Articular chondrocyte of knee joint (primary cell): Measurements from ENCODE around the gene MYL6. TPM values are rescaled to one million over a fixed set of nuclear protein-coding genes. Genes with fewer than 3 reads are reported as not detected.

ENCODE experiments used
- total RNA-seq: library from RNA; depleted of rRNA; stranded (reverse); fragments of >200 nt; gene quantifications from 2 replicates; pipeline ENCODE4 v1.2.3, GENCODE V29; 2012

Gene MYL6
- total RNA-seq = 1,601 and 1,692 TPM in 2 replicates

DNA sequence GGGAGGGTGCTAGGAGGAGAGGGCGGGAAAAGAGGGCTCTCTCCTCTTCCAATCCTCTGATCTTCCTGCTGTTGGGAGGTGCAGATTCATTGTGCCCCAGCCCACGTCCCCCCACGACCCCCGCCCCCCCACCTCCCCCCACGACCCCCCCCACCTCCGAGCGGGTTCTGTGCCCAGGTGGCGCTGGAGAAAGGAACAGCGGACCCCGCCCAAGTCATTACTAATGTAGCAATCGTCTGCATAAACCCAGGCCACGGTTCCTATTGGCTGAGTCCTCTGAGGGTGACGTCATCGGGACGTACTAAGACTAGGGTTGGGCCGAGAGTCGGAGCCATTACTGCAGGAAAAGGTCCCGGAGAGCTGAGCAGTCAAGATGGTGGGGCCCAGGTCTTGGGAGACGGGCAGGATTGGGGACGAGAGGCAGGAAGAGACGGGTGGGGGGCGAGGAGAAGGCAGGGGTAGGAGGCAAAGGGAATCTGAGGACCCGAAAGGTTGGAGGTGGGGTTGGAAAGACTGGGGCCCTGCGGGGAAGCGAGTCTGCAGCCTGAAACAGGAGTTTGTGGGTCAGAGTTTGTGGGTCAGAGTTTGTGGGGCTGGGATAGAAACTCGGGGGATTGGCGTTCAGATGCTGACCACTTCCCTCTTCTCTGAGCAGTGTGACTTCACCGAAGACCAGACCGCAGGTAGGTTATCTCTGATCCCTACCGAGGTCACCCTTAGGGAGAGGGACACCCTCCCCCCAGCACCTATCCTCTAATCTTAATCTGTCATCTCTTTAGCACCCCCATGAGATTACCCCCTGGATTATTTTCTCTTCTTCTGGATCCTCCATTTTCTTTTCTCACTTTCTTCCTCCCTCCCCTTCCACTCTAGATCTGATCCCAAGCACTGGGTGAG is at the start of gene MYL6:
Gene MYL6, plus strand, starts transcription at position 331 of the 897 bp plus-strand sequence. Its CDS starts 43 bp downstream, at position 374.

DNA sequence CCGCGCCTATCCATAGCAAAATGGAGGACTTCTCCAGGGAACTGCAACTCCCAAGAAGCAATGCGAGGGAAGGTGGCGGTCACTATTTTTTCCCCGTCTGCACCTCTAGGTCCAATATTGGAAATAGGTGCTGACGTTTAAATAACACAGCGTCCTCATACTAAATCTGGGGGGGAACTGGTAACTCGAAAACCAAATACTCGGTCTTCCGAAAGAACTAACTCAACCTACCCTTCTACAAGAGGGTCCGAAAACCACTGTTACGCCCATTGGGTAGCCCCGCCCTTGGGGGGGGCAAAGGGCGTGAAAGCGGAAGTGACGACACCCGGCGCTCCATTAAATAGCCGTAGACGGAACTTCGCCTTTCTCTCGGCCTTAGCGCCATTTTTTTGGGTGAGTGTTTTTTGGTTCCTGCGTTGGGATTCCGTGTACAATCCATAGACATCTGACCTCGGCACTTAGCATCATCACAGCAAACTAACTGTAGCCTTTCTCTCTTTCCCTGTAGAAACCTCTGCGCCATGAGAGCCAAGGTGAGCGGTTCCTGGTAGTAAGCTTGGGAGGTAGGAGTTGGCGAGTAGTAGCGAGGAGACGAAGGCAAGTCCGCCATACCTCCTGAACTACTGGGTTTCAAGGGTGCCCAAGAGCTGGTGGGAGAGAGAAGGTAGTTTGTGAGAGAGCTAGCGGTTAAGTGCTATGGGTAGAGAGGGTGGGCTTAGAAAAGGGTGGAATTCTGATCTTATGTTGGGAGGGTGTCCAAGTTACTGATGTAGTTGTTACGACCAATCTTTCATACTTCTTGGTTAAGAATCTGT is 41.7 kb upstream of the MYL6 start, which contains the start of gene RPL41:
Gene RPL41, plus strand, starts transcription at position 367 of the 815 bp plus-strand sequence.

DNA sequence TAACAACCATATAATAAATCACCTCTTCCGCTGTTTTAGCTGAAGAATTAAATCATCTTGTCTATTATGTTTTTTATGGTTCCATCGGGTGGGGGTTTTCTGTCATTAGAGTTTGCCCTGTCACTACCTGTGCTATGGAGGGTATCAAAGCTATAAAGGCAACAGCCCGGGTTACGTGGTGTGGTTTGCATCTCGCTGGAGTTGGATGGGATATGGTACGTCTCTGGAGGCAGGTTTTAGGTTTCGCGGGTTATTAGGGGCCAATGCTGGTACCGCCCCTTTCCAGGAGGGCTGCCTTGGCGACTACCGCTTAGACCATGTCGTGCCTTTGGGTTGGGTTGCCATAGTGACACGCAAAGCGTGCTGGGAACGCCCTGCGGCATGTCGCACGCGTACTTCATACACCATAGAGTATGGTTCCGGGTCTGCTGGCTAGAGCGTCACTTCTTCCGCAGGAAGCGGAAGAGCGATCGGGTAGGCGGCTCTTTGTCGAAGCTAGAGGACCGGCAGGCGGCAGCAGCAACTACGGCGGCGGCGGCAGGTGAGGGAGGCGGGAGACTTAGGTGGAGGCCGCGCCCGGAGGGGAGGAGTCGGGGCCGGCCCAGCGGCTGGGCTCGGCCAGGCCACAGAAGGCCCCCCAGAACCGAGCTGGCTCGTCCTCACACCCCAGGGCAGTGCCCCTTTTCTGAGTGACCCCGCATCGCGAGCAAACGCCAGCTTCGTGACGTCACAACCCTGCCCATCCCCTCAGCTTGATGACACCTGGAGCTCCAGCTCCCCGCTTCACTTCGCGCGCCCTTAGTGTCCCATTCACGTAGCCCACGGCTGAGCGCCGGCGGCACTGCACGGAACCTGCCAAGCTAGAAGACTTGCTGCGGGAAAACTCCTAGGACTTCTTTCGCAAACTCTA is 40.1 kb upstream of the MYL6 start, which contains the start of gene ZC3H10:
Gene ZC3H10, plus strand, starts transcription at position 489 of the 910 bp plus-strand sequence. CDS start 2,297 bp downstream, outside the sequence.

DNA sequence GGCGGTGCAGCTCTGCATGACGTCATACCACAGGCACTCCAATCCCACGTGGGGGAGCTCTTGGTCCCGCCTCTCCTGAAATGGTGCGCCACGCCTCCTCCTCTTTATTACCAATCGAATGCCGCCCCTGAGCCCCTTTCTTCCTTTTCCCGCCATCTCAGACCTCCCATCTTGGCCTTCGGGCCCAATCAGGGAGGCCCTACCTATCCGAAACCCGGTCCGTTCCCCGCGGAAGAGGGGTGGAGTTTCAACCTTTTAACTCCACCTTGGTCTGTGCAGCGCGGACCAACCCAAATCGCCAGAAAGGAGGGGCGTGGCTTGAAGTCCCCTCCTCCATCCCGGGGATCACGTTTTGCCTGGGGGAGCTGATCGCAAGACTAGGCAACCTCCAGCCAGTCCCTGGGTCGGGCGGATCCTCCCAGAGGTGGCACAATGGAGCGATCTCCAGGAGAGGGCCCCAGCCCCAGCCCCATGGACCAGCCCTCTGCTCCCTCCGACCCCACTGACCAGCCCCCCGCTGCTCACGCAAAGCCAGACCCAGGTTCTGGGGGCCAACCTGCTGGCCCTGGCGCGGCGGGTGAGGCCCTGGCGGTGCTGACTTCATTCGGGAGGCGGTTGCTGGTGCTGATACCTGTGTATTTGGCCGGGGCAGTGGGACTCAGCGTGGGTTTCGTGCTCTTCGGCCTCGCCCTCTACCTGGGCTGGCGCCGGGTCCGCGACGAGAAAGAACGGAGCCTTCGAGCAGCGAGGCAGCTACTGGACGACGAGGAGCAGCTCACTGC is 30.1 kb upstream of the MYL6 start, which contains the start of gene ESYT1:
Gene ESYT1, plus strand, starts transcription at position 380 of the 782 bp plus-strand sequence. Its CDS starts 53 bp downstream, at position 433.

DNA sequence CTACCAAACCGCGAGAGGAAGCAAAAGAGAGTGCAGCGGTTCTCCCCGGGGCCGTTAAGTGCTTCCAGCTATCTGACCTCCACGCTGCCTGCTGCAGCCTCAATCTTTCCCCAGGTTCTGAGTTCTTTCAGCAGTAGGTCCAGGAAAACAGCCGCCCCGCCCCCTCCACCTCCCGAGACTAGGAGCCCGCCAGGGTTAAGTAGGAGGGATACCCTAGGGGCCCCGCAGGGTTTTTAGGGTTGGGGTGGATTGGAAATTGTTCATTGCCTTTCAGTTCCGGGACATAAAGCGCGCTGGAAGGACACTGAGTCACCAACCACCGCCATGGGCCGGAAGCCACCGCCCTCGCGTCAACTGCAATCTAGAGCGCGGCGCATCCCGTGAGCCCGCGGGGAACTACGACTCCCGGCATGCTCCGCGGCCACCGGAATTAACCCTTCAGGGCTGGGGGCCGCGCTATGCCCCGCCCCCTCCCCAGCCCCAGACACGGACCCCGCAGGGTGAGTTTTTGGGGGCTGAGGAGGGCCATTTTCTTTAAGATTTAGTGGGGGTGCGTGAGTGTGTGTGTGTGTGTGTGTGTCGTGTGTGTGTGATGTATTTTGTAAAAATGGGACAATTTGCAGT is 5.9 kb upstream of the MYL6 start, which contains the start of gene MYL6B:
Gene MYL6B, plus strand, starts transcription at position 456 of the 624 bp plus-strand sequence. CDS start 1,332 bp downstream, outside the sequence.

DNA sequence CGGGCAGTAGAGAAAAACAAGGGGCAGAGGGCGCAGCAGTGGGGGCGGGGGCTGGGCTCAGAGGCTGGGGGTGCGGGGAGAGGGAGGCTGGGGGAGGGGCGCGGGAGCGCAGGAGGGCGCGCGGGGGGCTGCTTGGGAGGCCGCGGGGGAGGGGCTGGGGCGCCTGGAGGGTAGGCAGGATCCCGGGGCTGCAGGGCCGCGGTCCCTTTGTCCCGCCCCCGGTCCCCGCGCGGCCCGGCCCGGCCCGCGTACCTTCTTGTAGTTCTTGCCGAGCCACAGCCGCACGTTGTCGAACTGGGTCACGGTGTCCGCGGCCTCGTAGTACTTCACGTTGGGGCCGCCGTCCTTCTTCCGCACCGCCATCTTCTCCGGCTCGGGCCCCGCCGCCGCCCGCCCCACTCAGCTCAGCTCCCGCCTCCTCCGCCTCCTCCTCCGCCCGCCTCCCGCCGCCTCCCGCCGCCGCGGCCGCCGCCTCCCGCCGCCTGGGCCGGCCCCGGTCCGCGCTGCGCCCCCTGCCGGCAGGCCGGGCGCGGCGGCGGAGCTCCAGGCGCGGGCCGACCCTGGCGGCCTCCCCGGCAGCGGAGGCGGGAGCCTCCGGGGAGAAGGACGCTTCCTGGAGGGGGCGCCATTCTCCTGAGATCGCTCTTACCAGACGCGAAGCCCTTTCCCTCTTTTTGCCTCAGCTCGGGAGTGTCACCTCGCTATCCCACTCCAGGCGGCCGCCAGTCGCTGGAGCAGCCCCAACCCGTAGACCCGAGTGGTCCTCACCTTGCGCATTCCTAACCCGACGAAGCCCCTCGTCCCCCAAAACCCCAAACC is 31.1 kb downstream of the MYL6 start, which contains the start of gene SMARCC2:
Gene SMARCC2, minus strand, starts transcription at position 385 of the 819 bp plus-strand sequence. Its CDS starts 22 bp downstream, at position 363.

Other genes starting within 250 kb of the MYL6 start
- 27.6 and 33.6 TPM in 2 replicates for gene PYM1, start 230.5 kb upstream of the MYL6 start, total RNA-seq
- gene DGKA, start 227.2 kb upstream of the MYL6 start, total RNA-seq = 48.5 and 66.9 TPM in 2 replicates
- gene PMEL, start 192.3 kb upstream of the MYL6 start, total RNA-seq = 0.32 and 0.39 TPM in 2 replicates
- 20.1 and 23.0 TPM in 2 replicates for gene CDK2, start 191.5 kb upstream of the MYL6 start, total RNA-seq
- gene RAB5B, start 184.3 kb upstream of the MYL6 start, total RNA-seq = 73.7 and 76.3 TPM in 2 replicates
- gene SUOX, start 161.1 kb upstream of the MYL6 start, total RNA-seq = 11.6 and 13.9 TPM in 2 replicates
- 1.8 and 1.9 TPM in 2 replicates for gene IKZF4, start 137.3 kb upstream of the MYL6 start, total RNA-seq
- 336 and 547 TPM in 2 replicates for gene RPS26, start 116.4 kb upstream of the MYL6 start, total RNA-seq
- gene ERBB3, start 78.2 kb upstream of the MYL6 start, total RNA-seq = 0.65 and 0.91 TPM in 2 replicates
- gene PA2G4, start 53.8 kb upstream of the MYL6 start, total RNA-seq = 95.9 and 100 TPM in 2 replicates
- 1,970 and 2,516 TPM in 2 replicates for gene RPL41, start 41.7 kb upstream of the MYL6 start, total RNA-seq
- 5.7 and 7.4 TPM in 2 replicates for gene ZC3H10, start 40.1 kb upstream of the MYL6 start, total RNA-seq
- gene ESYT1, start 30.1 kb upstream of the MYL6 start, total RNA-seq = 212 and 228 TPM in 2 replicates
- gene MYL6B, start 5.8 kb upstream of the MYL6 start, total RNA-seq = 59.9 and 62.3 TPM in 2 replicates
- 56.1 and 59.6 TPM in 2 replicates for gene SMARCC2, start 31.1 kb downstream of the MYL6 start, total RNA-seq
- gene RNF41, start 63.6 kb downstream of the MYL6 start, total RNA-seq = 74.9 and 77.1 TPM in 2 replicates
- 24.3 and 25.3 TPM in 2 replicates for gene NABP2, start 66.0 kb downstream of the MYL6 start, total RNA-seq
- not detected in 2 replicates for gene SLC39A5, start 71.7 kb downstream of the MYL6 start, total RNA-seq
- 18.7 and 18.8 TPM in 2 replicates for gene ANKRD52, start 100.0 kb downstream of the MYL6 start, total RNA-seq
- gene COQ10A, start 108.6 kb downstream of the MYL6 start, total RNA-seq = 13.2 and 14.4 TPM in 2 replicates
- gene CS, start 142.0 kb downstream of the MYL6 start, total RNA-seq = 98.2 and 115 TPM in 2 replicates
- 83.3 and 97.1 TPM in 2 replicates for gene CNPY2, start 157.6 kb downstream of the MYL6 start, total RNA-seq
- gene PAN2, start 175.6 kb downstream of the MYL6 start, total RNA-seq = 17.4 and 23.3 TPM in 2 replicates
- not detected in 2 replicates for gene IL23A, start 180.5 kb downstream of the MYL6 start, total RNA-seq
- gene STAT2, start 201.7 kb downstream of the MYL6 start, total RNA-seq = 398 and 486 TPM in 2 replicates
- not detected in 2 replicates for gene APOF, start 204.5 kb downstream of the MYL6 start, total RNA-seq